ENCODE data around the gene PFN4. TPM values are rescaled to one million over a fixed set of nuclear protein-coding genes. Genes with fewer than 3 reads are reported as not detected.
A peak's percentile ranks its signal among the peaks of the same experiment; 100 is the strongest.

The PFN4 gene
- total RNA-seq, 4 donors from 2014 or later, result 0.39 to 5.7 (median 1.7) TPM; not detected in 1

DNA sequence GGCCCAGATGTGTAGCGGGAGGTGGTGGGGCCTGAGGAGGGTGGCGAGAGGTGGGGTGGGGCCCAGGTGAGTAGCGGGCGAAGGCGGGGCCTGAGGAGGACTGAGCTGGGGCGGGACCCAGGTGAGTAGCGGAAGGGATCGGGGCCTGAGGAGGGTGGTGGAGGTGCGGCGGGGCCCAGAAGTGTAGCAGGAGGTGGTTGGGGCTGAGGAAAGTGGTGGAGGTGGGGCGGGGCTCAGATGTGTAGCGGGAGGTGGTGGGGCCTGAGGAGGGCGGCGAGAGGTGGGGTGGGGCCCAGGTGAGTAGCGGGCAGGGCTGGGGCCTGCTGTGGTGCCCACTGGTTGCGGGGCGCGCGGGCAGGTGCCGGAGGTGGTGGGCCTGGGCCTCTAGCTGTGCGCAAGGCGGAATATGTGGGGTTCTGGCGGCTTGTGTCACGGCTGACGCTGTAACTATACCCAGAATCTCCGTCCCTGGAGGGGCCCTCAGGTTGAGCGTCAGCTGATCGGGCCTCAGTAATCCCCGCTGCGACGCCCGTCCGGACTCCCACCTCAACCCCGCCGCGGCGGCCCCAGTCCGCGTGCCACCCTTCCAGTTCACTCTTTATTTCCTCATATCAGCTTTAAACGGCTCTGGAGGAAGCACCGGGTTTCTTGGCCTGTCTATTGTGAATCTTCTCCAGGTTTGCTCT, 46.1 kb downstream of the PFN4 start:
- Histone ChIP-seq H3K27ac (peak overlapping the region; percentile 93 to 97 (median 95)), H3K4me1 (peaks cover 0 to 45% (median 11%) of the 10 kb centered on the region in 4 donors), H3K9me3 (no peaks in the 10 kb centered on the region), H3K27me3 (no peaks in the 10 kb centered on the region), H3K36me3 (peaks cover 0 to 61% (median 0%) of the 10 kb centered on the region in 3 donors), H3K4me3 (peak overlapping the region; percentile 69 to 84 (median 76))
- peak in 1 of 2 donors; percentile 12 for DNase-seq (ENCODE audit: low spot score in 2 of 2)
- WGBS, 2 donors, result 5 to 6% methylated on average over 27 to 41 of the region's 41 CpGs
- TF ChIP-seq, protein P1, sequence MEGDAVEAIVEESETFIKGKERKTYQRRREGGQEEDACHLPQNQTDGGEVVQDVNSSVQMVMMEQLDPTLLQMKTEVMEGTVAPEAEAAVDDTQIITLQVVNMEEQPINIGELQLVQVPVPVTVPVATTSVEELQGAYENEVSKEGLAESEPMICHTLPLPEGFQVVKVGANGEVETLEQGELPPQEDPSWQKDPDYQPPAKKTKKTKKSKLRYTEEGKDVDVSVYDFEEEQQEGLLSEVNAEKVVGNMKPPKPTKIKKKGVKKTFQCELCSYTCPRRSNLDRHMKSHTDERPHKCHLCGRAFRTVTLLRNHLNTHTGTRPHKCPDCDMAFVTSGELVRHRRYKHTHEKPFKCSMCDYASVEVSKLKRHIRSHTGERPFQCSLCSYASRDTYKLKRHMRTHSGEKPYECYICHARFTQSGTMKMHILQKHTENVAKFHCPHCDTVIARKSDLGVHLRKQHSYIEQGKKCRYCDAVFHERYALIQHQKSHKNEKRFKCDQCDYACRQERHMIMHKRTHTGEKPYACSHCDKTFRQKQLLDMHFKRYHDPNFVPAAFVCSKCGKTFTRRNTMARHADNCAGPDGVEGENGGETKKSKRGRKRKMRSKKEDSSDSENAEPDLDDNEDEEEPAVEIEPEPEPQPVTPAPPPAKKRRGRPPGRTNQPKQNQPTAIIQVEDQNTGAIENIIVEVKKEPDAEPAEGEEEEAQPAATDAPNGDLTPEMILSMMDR (IDR thresholded peaks at IDR 0.05), result no peak
- TF ChIP-seq POLR2A (IDR thresholded peaks at IDR 0.05), result peak in 1 of 2 donors; percentile 15

DNA sequence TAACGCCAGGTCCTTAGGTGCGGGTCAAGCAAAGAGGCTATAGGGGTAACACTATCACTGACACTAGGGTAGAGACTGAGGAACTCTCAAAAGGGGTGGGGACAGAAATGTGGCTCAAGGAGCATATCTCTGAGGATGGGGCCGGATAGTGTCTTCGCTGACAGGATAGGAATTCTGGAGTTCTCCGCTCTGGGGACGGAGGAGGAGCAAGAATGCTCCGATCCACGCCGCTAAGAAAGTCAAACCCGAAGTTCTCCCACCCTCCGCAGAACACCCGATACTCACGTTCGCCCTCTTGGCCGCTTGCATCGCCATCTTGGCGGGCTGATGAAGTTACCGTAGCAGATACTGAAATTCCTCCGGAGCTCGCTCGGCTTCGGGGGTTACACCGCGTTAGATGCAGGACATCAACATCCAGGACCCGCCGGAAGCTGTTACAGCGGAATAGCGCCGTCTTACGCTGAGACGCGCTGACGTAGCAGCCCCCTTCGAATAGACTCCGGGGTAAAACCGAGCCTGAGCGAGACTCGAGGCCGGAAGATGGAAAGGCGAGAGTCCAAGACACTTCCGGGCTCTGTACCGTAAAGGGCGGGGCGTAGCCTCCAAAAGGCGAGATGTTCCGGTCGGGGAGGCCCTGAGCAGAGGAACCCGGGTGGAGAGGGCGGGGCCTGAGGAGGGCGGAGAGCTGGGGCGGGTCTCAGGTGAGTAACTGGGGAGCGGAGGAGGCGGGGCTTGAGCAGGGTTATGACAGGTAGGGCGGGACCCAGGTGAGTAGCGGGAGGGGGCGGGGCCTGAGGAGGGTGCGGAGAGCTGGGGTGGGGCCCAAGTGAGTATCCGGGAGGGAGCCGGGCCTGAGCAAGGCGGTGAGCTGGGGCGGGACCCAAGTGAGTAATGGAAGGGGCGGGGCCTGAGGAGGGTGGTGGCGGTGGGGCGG, 47.0 kb downstream of the PFN4 start, which contains the start of gene SF3B6:
SF3B6 (minus strand) TSS at position 412 of the 934 bp plus-strand sequence; CDS start at position 315, 97 bp downstream.
- Histone ChIP-seq H3K36me3 (peaks cover 0 to 61% (median 0%) of the 10 kb centered on the region in 3 donors), H3K4me3 (peak within 1 kb of the TSS; percentile 69 to 84 (median 76)), H3K27ac (peak within 1 kb of the TSS; percentile 93 to 97 (median 95)), H3K27me3 (no peaks in the 10 kb centered on the region), H3K4me1 (peaks cover 0 to 45% (median 11%) of the 10 kb centered on the region in 4 donors), H3K9me3 (no peaks in the 10 kb centered on the region)
- DNase-seq (ENCODE audit: low spot score in 2 of 2), result peak; percentile 93 to 96
- WGBS, 2 donors, result 0 to 1% methylated on average over 57 to 64 of the region's 64 CpGs
- TF ChIP-seq EP300 (IDR thresholded peaks at IDR 0.05) (peak; percentile 94 to 97), POLR2A (IDR thresholded peaks at IDR 0.05) (peak; percentile 54 to 78)
- TF ChIP-seq, protein P1 (IDR thresholded peaks at IDR 0.05), result peak in 2 of 5 experiments; percentile 39 to 43

DNA sequence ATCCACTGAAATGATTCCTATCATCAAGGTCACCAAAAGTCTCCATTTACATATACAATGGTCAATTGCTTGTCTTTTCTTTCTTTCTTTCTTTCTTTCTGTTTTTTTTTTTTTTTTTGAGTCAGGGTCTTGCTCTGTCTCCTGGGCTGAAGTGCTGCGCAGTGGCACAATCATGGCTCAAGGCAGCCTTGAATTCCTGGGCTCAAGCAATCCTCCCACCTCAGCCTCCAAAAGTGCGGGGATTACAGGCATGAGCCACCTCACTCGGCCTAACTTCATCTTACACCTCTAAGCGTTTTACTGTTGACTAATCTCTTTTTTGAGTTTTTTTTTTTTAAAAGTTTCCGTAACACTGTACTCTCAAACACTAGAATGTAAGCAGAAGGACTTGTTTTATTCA, 47.9 kb downstream of the PFN4 start:
- Histone ChIP-seq H3K4me3 (peak overlapping the region; percentile 43 to 84 (median 76)), H3K4me1 (peaks cover 0 to 45% (median 11%) of the 10 kb centered on the region in 4 donors), H3K27ac (peak overlapping the region in 3 of 4 donors; percentile 95 to 97 (median 95)), H3K27me3 (no peaks in the 10 kb centered on the region), H3K36me3 (peaks cover 0 to 60% (median 7%) of the 10 kb centered on the region in 3 donors), H3K9me3 (no peaks in the 10 kb centered on the region)
- no peak for DNase-seq (ENCODE audit: low spot score in 2 of 2)
- WGBS, 2 donors, result 64 to 66% methylated on average over 5 of the region's 5 CpGs
- TF ChIP-seq, protein P1 (IDR thresholded peaks at IDR 0.05), result no peak
- no peak for TF ChIP-seq POLR2A (IDR thresholded peaks at IDR 0.05)
- TF ChIP-seq EP300 (IDR thresholded peaks at IDR 0.05), result no peak

GRCh38 chr2:24073816-24074215, 49.3 kb downstream of the PFN4 start:
- TF ChIP-seq, protein P1 (IDR thresholded peaks at IDR 0.05), result no peak
- no peak for TF ChIP-seq POLR2A (IDR thresholded peaks at IDR 0.05)
- no peak for TF ChIP-seq EP300 (IDR thresholded peaks at IDR 0.05)
- Histone ChIP-seq H3K27ac (no peak overlapping the region), H3K36me3 (peaks cover 0 to 58% (median 8%) of the 10 kb centered on the region in 3 donors), H3K27me3 (no peaks in the 10 kb centered on the region), H3K4me1 (peaks cover 0 to 45% (median 11%) of the 10 kb centered on the region in 4 donors), H3K4me3 (no peak overlapping the region), H3K9me3 (no peaks in the 10 kb centered on the region)
- WGBS, 2 donors, result 91 to 92% methylated on average over 6 of the region's 6 CpGs
- no peak for DNase-seq (ENCODE audit: low spot score in 2 of 2)
